ENCODE measurements around the gene ASB15.
A peak's percentile ranks its signal among the peaks of the same experiment; 100 is the strongest.

Gene ASB15

DNA sequence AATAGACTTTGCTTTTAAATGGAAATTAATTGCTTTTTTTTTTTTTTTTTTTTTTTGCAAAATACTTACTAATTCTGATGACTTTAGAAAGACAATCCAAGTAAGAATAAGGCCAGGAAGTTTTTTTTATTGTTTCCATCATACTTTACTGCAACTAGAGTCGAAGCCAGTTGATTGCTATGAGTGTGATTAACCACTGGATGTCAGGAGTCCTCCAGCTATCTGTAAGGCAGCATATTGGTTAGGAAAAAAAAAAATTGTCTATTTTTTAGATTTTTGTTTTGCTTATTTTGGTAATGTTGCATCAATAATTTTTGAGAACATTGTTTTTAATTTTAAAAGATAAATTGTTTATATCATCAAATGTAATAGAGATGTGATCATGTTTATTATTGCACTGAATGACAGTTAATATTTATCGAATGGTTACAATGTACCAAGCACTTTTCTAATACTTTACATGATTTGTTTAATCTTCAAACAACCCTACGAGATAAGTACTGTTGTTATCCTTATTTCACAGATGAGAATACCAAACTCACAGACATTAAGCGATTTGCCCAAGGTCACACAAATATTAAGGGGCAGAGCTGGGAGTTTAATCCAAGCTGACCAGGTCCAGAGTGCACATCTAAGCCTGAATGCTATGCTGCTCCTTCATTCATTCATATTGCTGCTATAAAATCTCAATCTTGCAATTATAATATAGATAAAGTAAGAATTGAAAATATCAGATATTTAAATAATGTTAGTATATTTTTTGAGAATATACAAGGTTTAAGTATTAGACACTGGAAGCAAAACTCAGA lies 34.1 kb downstream of the ASB15 start:
- DNase-seq (ENCODE audit: low spot score): peak; percentile 66

DNA sequence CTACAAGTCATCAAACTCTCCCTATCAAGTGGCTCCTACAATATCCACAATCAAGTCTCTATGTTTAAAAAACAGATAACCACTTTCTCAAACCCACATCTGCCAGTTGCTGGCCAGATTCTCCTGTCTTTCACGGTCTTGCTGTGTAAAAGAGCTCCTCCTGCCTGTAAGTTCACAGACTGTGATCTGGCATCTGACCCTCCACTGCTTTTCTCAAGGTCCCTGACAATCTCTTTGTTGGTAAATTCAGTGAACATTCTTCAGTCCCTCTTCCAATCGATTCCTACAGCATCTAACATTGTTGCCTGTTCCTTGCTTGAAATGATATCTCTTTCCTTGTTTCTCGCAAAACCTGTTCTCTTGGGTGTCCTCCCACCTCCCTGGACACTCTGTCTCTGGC lies 35.6 kb downstream of the ASB15 start:
- DNase-seq (ENCODE audit: low spot score): no peak

GRCh38 chr7:123637878-123638277 lies 36.3 kb downstream of the ASB15 start:
- DNase-seq (ENCODE audit: low spot score): no peak

DNA sequence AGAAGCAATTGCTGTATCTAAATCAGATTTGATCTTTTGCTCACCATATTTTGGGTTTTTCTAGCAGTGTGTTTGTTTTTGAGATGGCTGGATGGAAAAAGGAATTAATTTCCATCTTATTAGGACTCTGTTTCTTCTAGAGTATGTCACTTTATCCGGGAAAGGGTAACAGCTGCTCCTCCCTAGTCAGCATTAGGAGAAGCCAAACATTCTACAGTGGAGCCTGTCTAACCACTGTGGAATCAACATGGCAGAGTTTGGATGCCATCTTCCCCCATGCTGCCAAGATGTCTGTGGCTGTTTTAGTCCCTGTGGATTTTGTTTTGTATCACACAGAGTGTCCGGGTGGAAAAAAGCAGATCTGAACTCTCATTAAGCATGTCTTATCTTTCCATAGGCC lies 38.0 kb downstream of the ASB15 start:
- no peak for DNase-seq (ENCODE audit: low spot score)

DNA sequence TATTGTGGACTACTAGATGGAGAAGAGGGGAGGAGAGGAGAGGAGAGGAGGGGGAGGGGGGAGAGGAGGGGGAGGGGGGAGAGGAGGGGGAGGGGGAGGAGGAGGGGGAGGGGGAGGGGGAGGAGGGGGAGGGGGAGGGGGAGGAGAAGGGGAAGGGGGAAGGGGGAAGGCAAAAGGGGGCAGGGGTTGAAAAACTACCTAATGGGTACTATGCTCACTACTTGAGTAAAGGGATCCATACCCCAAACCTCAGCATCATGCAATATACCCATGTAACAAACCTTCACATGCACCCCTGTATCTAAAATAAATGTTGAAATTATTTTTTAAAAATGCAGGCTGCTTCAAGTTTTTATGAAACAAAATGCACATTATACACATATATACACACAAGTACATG lies 39.0 kb downstream of the ASB15 start:
- no peak for DNase-seq (ENCODE audit: low spot score)

DNA sequence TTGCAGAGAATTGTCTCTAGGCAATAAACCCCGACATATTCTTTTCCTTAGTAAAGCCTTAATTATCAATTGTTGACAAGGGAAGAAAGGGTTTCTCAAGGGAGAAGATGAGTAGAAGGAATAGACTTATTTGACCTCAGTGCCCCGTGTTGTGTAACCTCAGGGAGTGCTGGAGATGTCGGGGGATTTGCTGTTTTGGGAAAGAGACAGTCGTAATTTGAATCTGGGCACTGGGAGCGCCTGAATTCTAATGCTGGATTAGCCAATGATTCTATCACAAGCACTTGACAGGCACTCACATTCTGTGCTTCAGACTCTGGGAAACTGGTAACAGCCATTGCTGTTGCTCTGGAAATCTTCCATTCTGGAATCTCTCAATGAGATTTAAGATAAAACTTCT lies 40.3 kb downstream of the ASB15 start:
- DNase-seq (ENCODE audit: low spot score): no peak

GRCh38 chr7:123643495-123644441 lies 42.1 kb downstream of the ASB15 start:
- DNase-seq (ENCODE audit: low spot score): peak; percentile 71

DNA sequence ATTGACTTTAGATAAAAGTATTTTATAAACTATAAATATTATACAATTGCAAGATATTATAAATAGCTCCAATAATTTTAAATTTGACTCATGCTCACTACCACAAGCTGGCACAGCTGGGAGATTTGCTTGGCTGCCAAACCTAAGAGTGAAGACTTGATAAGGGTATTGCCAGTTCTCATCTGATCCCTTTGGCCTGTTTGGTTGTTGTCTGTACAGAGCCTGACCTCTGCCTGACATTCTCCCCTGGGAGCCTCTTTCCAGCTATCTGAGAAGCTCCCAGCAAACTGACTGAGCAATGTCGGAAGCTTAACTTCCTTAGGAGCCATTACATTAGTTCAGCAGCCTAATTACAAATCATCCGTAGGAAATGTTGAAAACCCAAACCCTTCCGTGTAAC lies 43.9 kb downstream of the ASB15 start:
- no peak for DNase-seq (ENCODE audit: low spot score)

DNA sequence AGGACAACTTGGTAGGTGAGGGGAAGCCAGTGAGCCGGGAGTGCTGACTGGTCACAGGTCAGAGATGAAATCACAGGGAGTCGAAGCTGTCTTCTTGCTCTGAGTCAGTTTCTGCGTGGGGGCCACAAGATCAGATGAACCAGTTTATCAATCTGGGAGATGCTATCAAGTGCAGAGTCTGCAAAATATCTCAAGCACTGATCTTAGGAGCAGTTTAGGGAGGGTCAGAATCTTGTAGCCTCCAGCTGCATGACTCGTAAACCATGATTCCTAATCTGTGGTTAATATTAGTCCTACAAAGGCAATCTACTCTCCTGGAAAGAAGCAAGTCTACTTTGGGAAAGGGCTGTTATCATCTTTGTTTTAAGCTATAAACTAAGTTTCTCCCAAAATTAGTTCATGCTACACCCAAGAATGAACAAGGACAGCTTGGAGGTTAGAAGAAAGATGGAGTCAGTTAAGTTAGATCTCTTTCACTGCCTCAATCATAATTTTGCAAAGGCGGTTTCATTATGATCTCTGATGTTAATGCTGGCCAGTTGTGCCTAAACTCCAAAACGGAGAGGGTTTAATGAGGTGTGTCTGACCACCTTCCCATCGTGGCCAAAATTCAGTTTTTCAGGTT lies 45.6 kb downstream of the ASB15 start:
- DNase-seq (ENCODE audit: low spot score): no peak

- DNase-seq (ENCODE audit: low spot score): peak; percentile 63
Measured at GRCh38 chr7:123649964-123650363, 48.3 kb downstream of the ASB15 start.

DNA sequence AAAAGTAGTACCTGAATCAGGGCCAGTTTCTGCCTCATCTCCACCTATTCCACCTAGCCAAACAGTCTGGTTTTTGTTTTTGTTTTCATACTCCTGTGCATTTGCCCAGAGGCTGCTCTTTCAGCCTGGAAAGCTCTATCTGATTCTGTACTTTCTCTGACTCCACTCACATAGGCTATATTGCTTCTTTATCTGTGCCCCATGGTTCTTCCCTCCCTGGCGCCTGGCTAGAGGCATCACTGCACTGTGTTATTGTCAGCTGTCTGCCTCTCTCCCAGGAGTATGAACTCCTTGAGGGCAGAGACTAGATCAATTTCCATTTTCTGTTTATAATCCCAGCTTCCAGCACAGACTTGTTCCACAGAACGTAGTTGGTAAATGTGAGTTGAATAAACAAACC lies 49.0 kb downstream of the ASB15 start:
- DNase-seq (ENCODE audit: low spot score): no peak

- no peak for DNase-seq (ENCODE audit: low spot score)
Measured at GRCh38 chr7:123652406-123652805, 50.8 kb downstream of the ASB15 start.

GRCh38 chr7:123653162-123653561 lies 51.5 kb downstream of the ASB15 start:
- DNase-seq (ENCODE audit: low spot score): no peak

DNA sequence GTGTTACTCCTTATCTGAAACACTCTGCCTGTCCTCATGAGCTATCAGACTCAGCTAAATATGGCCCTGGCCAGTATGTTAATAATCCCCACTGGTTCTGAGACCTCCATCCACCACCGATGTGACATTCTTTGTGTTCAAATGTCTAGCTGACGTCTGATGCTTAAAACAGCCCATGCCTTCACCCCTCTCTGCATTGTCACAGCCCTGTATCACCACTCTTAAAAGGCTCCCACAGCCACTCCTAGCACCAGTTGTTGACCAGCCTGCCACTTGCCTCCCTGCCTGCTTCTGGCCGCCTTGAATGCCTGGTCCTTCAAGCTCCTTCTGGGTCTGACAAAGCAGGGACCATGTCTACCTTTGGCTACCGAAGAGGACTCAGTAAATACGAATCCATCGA lies 54.0 kb downstream of the ASB15 start, which contains the start of gene LMOD2:
TSS of gene LMOD2 (plus strand) at position 253 of the 400 bp plus-strand sequence. CDS start at position 351, 98 bp downstream.
- DNase-seq (ENCODE audit: low spot score): no peak

DNA sequence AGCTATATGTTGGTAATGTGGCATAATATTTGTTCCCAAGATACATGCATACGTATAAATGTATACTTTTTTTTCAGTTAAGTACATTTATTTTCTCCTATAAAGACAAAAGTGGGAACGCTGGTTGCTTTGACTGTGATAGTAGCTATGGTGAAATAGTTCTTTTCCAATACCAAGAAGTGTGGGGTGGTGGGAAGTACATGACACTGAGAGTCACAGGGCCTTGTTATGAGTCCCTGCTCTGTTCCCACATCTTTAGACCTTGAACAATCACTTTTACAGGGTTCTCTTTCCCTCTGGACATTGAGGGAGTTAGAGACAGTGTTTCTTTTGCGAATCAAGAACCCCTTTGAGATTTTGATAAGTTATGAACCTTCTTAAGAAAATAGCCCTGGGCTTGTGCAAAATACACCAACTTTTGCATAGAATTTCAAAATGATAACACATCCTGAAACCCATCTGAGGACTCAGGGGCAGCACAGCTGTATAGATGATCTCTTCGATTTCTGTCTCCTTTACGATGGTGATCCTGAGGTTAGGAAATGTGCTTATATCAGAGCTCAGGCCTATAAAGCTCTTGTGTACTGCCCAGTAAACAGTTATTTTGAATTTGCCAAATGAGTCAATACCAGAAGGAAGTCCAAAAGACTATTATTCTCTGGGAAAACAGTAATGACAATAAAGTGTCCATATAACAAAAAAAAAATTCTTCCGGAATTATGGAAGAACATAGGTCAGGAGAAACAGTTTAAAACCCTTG lies 55.1 kb downstream of the ASB15 start:
- DNase-seq (ENCODE audit: low spot score): no peak

- DNase-seq (ENCODE audit: low spot score): no peak
Measured at GRCh38 chr7:123657304-123657685, 55.7 kb downstream of the ASB15 start.

DNA sequence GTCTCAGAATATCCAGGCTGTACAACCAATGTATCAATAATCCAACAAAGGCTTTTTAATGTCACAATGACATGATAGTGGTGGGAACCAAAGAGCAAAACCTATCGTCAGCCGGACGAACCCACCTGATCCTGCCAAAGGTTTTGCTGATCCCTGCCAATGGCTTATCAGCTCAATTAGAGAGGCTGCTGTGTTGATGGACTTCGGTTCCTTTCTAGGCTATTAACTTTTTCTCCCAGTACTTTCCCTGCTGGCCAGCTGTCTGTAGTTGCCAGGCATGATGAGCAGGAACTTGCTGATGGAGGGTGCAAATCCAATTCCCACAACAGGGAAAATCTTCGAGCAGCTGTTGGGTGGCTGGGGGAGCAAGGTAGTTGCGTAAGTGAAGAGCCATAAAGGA lies 56.4 kb downstream of the ASB15 start:
- no peak for DNase-seq (ENCODE audit: low spot score)

DNA sequence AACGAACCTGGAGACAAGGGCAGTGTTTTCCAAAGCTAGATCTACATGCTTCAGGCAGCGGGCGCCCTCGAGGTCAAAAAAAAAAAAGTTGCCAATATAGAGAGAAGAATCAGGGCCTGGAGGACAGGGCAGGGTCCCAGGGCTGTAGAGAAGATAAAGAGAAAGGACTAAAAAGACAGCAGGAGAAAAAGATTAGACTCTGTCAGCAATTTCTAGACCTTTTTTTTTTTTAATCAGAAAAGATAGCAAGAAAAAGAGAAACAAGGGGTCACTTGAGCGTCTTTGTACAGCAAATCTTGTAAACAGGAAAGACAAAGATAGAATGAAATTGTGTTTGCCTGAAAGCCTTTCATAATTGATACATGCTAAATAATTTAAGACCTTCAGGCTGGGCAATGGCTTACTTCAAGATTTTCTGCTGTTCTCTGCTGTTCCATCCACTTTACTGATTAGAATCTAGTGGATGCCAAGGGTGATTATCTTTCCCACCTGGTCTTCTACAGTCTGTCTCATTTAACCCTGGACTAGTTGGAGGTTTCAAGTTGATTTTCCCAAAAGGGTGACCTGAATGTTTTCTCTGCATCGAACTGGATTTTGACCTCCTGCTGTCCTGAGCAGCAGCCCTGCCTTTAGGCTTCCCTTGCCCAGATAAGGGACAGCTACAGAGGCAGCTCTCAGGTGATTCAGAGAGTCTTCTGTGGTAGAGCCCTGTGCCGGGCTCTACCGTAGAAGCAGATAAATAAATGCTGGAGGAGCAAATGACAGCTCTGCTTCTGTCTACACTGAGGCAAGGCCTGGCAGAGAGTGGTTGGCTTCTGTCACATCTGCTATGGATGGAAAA lies 59.1 kb downstream of the ASB15 start:
- DNase-seq (ENCODE audit: low spot score): no peak

- no peak for DNase-seq (ENCODE audit: low spot score)
Measured at GRCh38 chr7:123661765-123662164, 60.1 kb downstream of the ASB15 start.

- DNase-seq (ENCODE audit: low spot score): no peak
Measured at GRCh38 chr7:123662293-123662692, 60.7 kb downstream of the ASB15 start.

DNA sequence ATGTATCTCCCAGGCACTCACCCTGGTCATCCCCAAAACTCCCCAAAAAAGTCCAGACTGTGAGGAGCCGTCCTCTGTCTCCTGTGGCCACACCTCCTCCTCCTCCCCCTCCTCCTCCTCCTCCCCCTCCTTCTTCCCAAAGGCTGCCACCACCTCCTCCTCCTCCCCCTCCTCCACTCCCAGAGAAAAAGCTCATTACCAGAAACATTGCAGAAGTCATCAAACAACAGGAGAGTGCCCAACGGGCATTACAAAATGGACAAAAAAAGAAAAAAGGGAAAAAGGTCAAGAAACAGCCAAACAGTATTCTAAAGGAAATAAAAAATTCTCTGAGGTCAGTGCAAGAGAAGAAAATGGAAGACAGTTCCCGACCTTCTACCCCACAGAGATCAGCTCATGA lies 61.1 kb downstream of the ASB15 start:
- no peak for DNase-seq (ENCODE audit: low spot score)

All from kidney capillary endothelial cell (primary cell).